GM21360 (cell line): ENCODE data around the gene DHX15.
"Not testable (repeated sequence)": the region's sequence is repeated elsewhere in the genome, so short reads cannot be mapped to it uniquely, and the experiment has no call there.

Experiments
- ATAC-seq: cut with Tn5 transposase; IDR thresholded peaks from one replicate; pipeline ENCODE4 v1.9.1; 2021; ENCODE audit warnings: mild to moderate bottlenecking, moderate library complexity; ENCODE audit not compliant: unreplicated experiment

Gene DHX15

DNA sequence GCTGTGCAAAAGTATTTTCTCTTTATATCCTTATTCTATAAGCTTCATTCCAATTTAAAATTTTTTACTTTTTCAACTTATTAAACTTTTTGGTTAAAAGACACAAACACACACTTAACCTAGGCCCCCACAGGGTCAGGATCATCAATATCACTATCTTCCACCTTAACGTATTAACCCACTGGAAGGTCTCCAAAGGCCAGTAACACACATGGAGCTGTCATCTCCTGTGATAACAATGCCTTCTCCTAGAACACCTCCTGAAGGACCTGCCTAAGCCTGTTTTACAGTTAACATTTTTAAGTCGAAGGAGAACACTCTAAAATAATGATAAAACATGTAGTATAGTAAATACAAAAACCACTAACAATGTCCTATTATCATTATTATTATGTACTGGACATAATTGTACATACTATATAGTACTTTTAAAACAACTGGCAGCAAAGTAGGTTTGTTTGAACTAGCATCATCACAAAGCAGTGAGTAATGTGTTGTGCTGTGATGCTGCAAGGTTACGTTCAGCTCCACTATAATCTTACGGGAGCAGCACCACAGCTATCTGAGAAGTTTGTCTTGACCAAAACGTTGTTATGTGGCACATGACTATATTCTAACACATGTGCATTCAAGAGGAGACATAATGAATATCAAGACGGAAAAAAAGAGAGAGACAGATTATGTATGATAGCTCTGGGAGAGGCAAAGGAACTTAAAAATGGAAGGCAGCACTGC lies 33.7 kb downstream of the DHX15 start:
- ATAC-seq: no peak

DNA sequence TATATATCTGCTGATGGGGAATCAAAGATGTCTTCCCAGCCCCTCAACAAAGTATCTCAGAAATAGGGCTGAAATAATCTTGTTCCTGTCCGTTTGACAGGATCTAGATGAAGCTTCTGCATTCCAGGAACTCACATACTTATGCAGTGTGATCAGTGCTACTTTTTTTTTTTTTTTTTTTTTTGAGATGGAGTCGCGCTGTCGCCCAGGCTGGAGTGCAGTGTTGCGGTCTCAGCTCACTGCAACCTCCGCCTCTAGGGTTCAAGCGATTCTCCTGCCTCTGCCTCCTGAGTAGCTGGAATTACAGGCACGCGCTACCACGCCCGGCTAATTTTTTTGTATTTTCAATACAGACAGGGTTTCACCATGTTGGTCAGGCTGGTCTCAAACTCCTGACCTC lies 36.4 kb downstream of the DHX15 start:
- ATAC-seq: no peak

DNA sequence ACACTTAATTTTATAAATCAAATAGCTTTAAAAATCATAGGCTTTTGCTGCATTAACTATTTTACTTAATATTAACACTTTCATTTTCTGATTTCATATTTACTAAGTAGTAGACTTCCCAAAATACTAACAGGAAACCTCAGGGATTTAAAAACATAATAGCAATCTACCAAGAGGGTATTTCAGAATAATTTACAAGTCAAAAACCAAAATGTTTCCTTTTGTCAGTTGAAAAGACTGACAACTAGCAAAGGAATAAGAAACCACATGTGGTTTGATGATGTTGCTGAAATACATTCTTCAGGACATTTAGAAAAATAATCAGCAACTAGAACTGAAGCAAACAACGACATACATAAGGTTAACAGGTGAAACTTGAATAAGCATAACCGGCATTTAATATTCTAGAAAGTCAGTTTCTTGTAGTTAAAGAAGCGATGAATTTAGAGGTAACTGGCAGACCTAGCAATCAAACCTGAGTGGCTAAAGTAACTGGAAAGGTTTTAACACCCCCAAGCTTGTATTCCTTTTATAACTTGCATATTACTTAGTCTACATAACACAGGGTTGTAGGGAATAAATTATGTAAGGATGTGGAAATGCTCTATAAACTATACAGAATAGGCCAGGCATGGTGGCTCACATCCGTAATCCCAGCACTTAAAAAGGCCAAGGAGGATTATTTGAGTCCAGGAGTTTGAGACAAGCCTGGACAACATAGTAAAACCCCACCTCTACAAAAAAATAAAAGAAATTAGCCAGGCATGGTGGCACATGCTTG lies 40.0 kb downstream of the DHX15 start:
- no peak for ATAC-seq

DNA sequence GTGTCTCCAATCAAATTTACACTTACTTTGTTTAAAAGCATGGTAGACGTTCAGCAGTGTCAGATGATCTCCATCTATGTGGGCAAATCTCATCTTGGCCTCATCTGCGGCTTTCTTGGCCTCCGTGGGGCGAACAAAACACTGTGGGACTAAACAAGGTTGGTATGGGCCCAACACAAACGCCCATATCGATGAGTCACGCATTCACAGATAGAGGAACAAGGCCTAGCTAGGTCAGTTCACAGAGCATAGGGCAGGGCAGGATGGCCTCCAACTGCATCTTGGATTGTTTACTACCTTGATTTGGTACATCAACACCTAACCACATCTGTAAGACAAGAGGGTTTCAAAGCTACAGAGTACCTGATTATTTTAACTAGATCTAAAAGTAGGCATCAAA lies 47.3 kb downstream of the DHX15 start:
- no peak for ATAC-seq

DNA sequence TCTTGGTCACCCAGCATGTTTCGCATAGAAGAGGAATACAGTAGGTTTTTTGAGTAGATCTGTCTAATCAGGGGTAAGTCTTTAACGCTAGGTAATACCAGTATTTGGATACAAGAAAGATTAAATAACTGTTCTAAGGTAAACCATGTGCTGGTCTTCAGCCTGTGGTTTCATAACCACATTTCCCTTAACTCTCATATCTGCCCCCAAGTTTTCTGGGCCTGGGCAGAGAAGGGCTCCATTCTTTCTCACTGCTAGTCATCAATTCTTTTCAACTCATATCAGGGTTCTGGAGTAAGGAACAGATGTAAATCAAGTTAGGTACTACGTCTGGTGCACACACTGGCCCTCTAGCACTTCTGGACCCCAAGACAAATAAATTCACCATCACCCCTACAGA lies 49.0 kb downstream of the DHX15 start:
- no peak for ATAC-seq

DNA sequence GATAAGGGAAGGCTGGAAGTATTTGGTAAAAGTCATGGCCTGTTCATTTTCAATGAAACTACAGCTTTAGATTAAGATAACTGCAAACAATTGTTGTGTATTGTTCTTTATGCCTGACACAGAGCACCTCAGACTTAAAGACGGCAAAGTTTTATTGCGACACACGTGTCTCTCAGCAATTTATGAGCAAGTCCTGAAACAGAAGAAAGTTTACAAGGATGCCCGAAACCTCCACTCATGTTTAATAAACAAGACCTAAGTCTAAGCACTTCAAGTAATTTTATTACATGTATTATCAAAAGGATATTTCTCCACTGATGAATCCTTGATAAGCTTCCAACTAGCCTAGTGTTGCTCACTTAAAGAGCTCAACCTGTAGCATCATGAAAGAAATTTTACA lies 51.0 kb downstream of the DHX15 start:
- no peak for ATAC-seq

DNA sequence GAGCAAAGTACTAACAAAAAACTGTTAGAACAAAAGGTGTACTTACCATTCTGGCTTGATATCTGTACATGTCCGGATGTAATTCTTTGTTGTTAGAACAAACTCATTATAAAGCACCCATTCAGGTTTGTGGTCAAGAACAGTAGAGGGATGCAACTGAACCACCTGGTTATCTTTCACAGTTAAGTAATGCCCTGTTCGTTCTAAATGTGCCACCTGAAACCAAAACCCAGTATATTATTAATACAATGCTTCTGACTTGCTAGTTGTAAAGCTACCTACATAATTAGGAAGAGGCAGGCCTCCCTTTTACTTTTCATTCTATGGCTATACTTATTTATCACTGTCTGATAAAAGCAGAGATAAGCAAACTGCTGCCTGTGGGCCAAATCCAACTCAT lies 54.8 kb downstream of the DHX15 start:
- no peak for ATAC-seq

DNA sequence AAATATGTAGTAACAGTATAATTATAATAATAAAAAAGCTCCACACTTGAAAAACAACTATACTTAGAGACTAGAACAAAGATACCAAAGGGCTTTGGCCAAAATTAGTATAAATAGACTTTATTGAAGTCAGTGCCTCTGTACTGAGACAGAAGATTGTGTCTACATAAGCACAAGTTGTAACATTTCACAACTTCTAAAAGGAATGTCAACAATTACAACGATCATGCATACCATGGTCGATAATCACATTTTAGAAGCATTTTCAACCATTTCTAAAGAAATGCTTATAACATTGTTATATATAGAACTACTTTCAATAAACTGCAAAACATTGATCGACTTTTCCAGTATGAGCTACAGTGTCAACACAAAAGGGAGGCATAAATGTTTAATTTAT lies 57.0 kb downstream of the DHX15 start:
- no peak for ATAC-seq

DNA sequence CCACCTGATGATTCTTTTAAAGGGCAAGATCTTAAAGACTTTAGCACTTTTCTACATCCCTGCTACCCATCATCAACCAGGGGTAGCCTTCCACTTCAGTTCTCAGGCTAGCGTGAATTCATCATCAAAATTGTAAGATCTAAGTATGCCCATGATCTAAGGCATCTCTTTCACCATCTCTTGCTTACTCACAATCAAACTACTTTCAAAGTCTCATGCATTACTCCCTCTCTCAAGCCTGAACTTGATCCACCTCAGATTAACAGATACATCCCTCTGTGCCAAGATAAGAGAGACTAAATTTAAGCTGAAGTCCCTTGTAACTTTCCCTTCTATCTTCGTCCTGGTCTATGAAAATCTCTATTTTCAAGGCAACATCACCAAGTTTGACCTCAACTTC lies 62.8 kb downstream of the DHX15 start:
- ATAC-seq: no peak

DNA sequence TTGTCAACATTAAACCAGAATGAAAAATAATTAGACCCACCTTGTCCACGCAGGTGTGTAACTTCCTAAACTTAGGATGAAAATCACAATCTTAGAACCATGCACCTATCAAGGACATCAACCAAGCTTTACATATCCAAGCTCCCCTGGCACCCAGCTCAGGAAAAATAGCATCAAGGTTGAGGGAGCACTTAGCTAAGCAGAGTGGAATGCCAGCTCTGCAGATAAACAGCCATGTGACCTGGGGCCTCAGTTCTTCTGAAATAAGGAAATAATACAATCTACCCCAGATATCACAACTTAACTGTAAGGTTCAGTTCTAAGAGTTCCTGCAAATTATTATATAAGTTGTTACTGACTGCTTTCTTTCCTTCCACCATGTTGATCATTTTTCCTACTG lies 64.7 kb downstream of the DHX15 start:
- no peak for ATAC-seq

DNA sequence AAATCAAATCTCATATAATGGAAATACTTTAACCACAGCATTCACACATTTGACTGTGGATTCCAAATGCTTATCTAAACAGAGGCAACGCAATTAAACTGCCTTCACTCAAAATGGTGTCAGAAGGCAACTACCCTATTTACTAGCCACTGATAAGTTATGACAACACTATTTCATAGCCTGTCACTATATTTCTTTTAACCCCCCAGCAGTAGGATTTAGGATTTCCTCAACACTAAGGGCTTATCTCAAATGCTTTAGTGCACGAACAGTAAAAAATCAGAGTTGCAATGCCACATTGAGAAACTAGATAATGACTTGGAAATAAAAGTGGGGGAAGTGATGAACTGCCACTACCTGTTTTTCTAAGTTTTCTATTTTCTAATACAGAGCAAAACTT lies 66.7 kb downstream of the DHX15 start:
- no peak for ATAC-seq

DNA sequence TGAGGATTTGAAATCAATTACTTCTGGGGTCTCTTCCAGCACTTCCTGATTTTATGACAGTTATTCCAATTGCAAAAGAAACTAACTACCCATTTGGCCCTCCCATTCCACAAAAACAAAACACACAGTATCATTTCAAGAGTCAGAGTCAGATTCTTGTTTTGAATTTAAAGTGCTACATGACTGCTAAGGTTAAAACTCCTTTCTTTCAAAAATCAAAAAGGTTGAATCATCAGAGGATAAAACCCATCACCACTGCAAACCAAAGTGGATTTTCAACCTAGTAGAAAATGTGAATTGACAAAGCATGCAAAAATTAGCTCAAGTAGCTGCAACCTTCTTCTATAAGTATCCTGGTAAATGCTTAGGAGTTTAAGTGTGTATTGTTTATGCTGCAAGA lies 67.4 kb downstream of the DHX15 start:
- ATAC-seq: no peak

DNA sequence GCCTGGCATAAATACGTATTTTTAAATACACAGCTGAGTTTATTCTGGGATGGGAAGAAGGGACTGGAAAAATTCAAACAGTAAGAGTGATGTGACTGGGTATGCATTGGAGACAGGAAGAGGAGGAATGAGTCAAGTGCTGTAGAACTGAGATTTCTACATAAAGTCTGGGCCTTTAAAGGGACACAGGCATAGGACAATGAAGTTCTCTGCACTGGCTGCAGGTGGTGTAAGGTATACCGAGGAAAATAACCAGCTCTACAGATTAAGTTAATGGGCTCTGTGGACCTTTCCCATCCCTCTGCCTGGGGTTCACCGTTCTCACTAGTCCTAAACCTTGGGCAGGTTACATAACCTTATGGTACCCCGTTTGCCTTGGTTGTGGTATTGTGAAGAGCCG lies 68.7 kb downstream of the DHX15 start:
- no peak for ATAC-seq

DNA sequence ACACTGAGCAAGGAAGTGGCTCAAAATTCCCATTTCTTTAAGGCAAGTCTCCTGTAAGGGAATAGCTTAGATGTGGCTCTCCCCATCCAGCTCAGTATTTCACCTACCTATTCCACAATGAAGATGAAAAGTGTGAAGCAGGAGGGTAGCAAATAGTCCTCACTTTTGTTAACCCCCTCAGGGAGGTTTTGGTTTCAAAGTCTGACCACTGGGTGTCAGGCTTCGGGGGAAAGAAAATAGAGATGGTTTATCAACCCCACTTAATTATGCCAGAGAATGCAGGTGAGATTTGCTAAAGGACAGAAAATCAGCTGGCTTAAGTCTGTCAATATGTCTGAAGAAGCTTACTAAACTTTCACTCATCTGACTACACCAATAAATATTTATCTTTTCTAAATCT lies 69.5 kb downstream of the DHX15 start:
- no peak for ATAC-seq

DNA sequence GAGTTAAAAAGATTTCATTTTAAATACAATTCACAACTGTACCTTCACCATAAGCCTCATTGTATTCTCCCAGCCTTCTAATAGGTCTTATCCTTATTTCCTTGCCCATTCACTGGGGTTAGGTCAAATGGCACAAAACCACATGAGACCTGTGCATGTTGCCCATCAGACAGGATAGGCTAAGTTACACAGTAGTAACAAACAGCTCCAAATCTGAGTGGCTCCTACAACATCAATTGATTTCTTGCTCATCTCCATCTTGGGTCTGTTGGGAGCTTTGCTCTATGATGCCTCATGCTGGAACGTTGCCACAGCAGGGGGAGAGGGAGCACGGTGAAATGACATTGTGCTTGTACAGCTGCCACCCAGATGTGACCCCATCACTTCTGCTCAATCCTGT lies 70.6 kb downstream of the DHX15 start:
- no peak for ATAC-seq

DNA sequence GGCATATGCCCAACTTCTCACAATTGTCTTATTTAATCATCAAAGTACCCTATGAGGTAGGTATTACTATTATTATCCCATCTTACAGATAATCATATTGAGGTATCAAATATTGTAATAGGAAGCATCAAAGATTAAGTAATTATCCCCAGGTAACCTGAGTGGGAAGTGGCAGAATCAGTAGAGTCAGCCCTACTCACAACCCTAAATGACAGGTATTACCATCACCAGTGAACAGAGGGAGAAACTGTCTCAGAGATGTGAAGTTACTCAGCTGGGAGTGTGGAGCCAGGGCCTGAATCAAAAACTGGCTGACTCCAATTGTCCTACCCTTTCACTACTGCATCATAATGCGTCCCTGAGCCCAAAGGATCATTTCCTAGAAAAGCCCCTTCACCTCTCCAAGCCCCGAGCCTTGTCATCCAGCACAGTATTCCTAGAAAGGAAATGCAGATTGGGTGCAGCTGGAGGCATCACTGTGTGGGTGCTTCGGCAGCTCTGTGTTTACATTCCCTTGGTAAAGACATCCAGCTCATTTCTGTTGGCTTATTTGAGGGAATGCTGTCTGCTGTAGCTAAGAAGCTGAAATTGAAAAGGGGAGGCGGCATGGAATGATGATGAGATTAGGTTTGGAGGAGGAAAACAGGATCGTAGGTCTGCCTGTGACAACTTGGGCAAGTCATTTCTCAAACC lies 72.8 kb downstream of the DHX15 start:
- ATAC-seq: no peak

DNA sequence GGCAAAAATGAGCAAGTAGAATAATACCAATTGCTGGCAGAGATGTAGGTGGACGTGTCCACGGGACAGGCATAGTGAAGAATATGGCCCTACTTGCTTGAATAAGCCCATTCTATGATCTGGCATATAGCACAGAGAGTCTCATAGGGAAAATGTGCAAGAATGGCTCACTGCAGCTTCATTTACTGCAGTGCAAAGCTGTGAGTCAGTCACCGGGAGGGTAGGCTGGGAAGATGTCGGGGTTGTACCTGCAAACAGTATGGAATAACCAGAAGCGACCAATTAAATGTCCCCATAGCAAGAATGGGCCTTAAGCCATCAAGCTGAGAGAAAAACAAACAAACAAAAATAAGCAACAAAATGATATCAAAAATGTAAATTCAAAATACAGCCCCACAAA lies 74.3 kb downstream of the DHX15 start:
- ATAC-seq: no peak

DNA sequence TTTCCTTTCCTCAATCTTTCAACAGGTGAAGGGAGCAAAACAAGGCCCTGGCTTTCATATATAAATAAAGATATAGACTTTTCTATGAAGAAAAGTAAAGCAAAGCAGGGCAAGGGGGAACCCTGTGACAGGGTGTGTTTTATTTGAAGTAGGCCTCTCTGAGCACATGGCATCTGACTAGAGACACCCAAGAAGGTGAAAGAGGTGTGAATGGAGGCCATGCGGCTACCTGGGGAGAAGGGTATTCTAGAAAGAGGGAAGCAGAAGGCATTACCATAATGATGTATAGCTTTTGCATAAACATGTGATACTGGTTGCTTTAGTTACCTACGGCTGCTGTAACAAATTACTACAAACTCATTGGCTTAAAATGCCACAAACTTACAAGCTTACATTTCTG lies 75.8 kb downstream of the DHX15 start:
- no peak for ATAC-seq

DNA sequence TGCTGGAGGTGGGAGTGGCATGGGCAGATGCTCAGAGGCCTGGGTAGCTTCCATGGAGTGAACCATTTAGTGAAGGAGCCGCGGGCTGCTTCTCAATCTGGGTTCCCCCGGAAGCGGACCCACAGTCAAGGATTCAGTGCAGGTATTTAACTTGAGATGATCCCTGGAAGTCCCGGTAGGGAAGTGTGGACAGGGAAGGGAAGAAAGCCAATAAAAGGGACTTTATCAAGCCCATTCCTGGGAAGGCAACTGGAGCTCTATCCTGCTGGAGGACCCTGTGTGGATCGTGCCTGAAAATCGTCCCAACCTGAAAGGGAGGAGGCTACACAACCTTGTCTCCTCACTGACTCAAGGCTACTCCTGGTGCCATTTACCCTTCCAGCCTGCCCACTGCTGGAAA lies 76.9 kb downstream of the DHX15 start:
- no peak for ATAC-seq

DNA sequence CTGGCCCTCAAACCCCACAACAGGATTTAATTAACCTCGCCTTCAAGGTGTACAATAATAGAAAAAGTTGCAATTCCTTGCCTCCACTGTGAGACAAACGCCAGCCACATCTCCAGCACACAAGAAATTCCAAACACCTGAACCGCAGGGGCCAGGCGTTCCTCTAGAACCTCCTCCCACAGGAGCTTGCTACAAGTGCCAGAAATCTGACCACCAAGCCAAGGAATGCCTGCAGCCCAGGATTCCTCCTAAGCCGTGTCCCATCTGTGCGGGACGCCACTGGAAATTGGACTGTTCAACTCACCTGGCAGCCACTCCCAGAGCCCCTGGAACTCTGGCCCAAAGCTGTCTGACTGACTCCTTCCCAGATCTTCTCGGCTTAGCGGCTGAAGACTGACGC lies 81.3 kb downstream of the DHX15 start:
- not testable (repeated sequence) for ATAC-seq

DNA sequence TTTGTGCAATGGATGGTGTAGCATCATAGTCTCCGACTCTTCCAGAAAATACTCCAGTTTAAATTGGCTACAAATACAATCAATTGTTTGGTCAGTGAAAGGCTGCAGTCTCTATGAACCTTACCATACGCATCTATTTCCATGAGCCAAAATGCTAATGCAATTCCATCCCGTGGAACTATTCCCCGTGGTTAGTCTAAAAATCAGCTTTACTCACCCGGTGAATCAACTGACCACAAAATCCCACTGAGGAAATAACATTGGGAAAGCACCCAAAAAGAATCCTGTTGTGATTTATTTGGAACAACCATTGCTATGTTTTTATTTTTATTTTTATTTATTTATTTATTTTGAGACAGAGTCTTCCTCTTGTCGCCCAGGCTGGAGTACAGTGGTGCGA lies 87.1 kb downstream of the DHX15 start:
- no peak for ATAC-seq

DNA sequence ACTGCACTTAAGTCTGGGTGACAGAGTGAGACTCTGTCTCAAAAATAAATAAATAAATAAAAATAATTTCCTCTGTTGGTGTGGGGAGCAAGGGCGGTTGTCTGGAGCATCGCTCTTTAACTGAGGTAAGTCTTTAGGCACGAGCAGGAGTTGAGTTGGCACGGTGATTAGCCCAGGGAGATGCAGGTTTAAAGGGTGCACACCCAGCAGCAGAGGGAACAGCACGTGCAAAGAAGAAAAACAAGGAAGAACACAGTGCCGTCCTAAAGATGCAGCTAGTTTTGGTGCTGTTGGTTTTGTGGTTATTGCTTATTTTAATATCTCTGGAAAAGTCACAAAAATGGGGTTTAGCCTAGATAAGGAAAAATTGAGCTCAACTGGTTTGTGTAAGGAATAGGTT lies 87.8 kb downstream of the DHX15 start:
- ATAC-seq: no peak
